IMR-90 (cell line): ENCODE results near the gene ZNF622. TPM values are rescaled to one million over a fixed set of nuclear protein-coding genes. Genes with fewer than 3 reads are reported as not detected.

Experiments used
- ATAC-seq: fragments of 200-7000 bp; cut with Tn5 transposase; 2 replicates; pipeline ENCODE4 v1.9.1; 2020; ENCODE audit warnings: low read depth, mild to moderate bottlenecking, moderate library complexity
- BruUV-seq: library from RNA; stranded (reverse); fragments of 400-500 nt; replicated peaks from 2 replicates; lab custom pipeline; 2021; lab: Mats Ljungman, UMichigan
- CTCF ChIA-PET: fragments of 300-600 bp; formaldehyde crosslinking; extraction: SDS; loops from one replicate; lab custom pipeline; 2021; ENCODE audit warnings: antibody characterized with exemption; lab: Yijun Ruan, JAX
- POLR2A ChIA-PET: fragments of 300-600 bp; sonication (Branson Sonifier 250); formaldehyde crosslinking; loops from one replicate; lab custom pipeline; 2022; ENCODE audit warnings: antibody characterized with exemption; ENCODE audit not compliant: unreplicated experiment; lab: Charles Lee
- DNase-seq: peaks from one replicate; pipeline ENCODE4 v3.0.0; 2013
- H2AFZ ChIP-seq: replicated peaks from 2 replicates; pipeline ENCODE3; 2013; ENCODE audit warnings: low read length, mild to moderate bottlenecking; ENCODE audit not compliant: poor library complexity
- H2AK5ac ChIP-seq: 2 replicates; pipeline ENCODE4 v1.6.1; 2013; ENCODE audit warnings: low read depth, low read length, inconsistent platforms
- H2AK9ac ChIP-seq: replicated peaks from 2 replicates; pipeline ENCODE3; 2013; ENCODE audit warnings: mild to moderate bottlenecking, low read depth, low read length, moderate library complexity; ENCODE audit not compliant: poor library complexity
- H2BK120ac ChIP-seq: 2 replicates; pipeline ENCODE4 v1.6.1; 2013; ENCODE audit warnings: low read depth, low read length, inconsistent platforms
- H2BK15ac ChIP-seq: 3 replicates; pipeline ENCODE4 v1.6.1; 2013; ENCODE audit warnings: low read depth, low read length, inconsistent platforms
- H2BK20ac ChIP-seq: 2 replicates; pipeline ENCODE4 v1.6.1; 2013; ENCODE audit warnings: low read depth, mild to moderate bottlenecking, inconsistent platforms, low read length, moderate library complexity
- H2BK5ac ChIP-seq: 2 replicates; pipeline ENCODE4 v1.6.1; 2013; ENCODE audit warnings: mild to moderate bottlenecking, low read depth, low read length, inconsistent platforms; ENCODE audit not compliant: poor library complexity, severe bottlenecking
- H3K14ac ChIP-seq: replicated peaks from 2 replicates; pipeline ENCODE4 v1.6.1; 2013; ENCODE audit warnings: low read depth, low read length, inconsistent platforms
- H3K18ac ChIP-seq: 2 replicates; pipeline ENCODE4 v1.6.1; 2013; ENCODE audit warnings: low read depth, low read length, control low read depth
- H3K23ac ChIP-seq: 2 replicates; pipeline ENCODE4 v1.6.1; 2013; ENCODE audit warnings: low read depth, low read length, inconsistent platforms
- H3K27ac ChIP-seq: 2 replicates; pipeline ENCODE4 v1.5.1; 2013; ENCODE audit warnings: mild to moderate bottlenecking, control low read depth, low read length; ENCODE audit not compliant: insufficient read depth
- H3K27me3 ChIP-seq: 2 replicates; pipeline ENCODE4 v1.6.1; 2013; ENCODE audit warnings: low read length; ENCODE audit not compliant: control insufficient read depth, insufficient read depth
- H3K36me3 ChIP-seq: 2 replicates; pipeline ENCODE4 v1.6.1; 2013; ENCODE audit warnings: low read length, mixed read lengths; ENCODE audit not compliant: control insufficient read depth, insufficient read depth
- H3K4ac ChIP-seq: 2 replicates; pipeline ENCODE4 v1.6.1; 2013; ENCODE audit warnings: low read depth, low read length, inconsistent platforms
- H3K4me1 ChIP-seq: 2 replicates; pipeline ENCODE4 v1.6.1; 2013; ENCODE audit warnings: low read length, mixed read lengths; ENCODE audit not compliant: control insufficient read depth, insufficient read depth
- H3K4me2 ChIP-seq: 2 replicates; pipeline ENCODE4 v1.6.1; 2013; ENCODE audit warnings: low read depth, mild to moderate bottlenecking, control low read depth, low read length, moderate library complexity
- H3K4me3 ChIP-seq: 2 replicates; pipeline ENCODE4 v1.5.1; 2013; ENCODE audit warnings: low read depth, mild to moderate bottlenecking, control low read depth, low read length, moderate library complexity; ENCODE audit not compliant: insufficient read depth
- H3K56ac ChIP-seq: 2 replicates; pipeline ENCODE4 v1.6.1; 2013; ENCODE audit warnings: low read length, inconsistent platforms; ENCODE audit not compliant: insufficient read depth; ENCODE audit errors: extremely low read depth
- H3K79me1 ChIP-seq, 2 experiments: 2 replicates each; pipeline ENCODE4 v1.6.1; 2013; ENCODE audit warnings: low read length in 2 of 2, inconsistent platforms in 1 of 2, low read depth in 1 of 2
- H3K9ac ChIP-seq: 2 replicates; pipeline ENCODE4 v1.6.1; 2013; ENCODE audit warnings: low read depth, low read length, control low read depth
- H3K9me1 ChIP-seq: 2 replicates; pipeline ENCODE4 v1.6.1; 2013; ENCODE audit warnings: low read length, inconsistent platforms; ENCODE audit not compliant: insufficient read depth
- H3K9me3 ChIP-seq: 2 replicates; pipeline ENCODE4 v1.6.1; 2013; ENCODE audit warnings: low read length; ENCODE audit not compliant: control insufficient read depth, insufficient read depth
- H4K20me1 ChIP-seq: 2 replicates; pipeline ENCODE4 v1.6.1; 2013; ENCODE audit warnings: low read length, inconsistent platforms; ENCODE audit not compliant: insufficient read depth
- H4K5ac ChIP-seq: 2 replicates; pipeline ENCODE4 v1.6.1; 2013; ENCODE audit warnings: mild to moderate bottlenecking, low read depth, low read length, control low read depth
- H4K8ac ChIP-seq, 2 experiments: 2 replicates each; pipeline ENCODE4 v1.6.1; 2013; ENCODE audit warnings: low read depth in 2 of 2, low read length in 2 of 2, control low read depth in 1 of 2, inconsistent platforms in 1 of 2
- H4K91ac ChIP-seq: 2 replicates; pipeline ENCODE4 v1.6.1; 2013; ENCODE audit warnings: low read depth, low read length, inconsistent platforms; ENCODE audit not compliant: insufficient read depth
- MAFK ChIP-seq: IDR thresholded peaks from 2 replicates; pipeline ENCODE4 v1.6.1; 2012; ENCODE audit warnings: low read depth, low read length, improper control_type of control experiment
- POLR2A ChIP-seq: IDR thresholded peaks from 2 replicates; pipeline ENCODE4 v1.6.1; 2012; ENCODE audit warnings: mild to moderate bottlenecking, low read depth, low read length
- SMC3 ChIP-seq: fragments of 150-350 bp; IDR thresholded peaks from 2 replicates; pipeline ENCODE4 v1.6.1; 2016; ENCODE audit warnings: low read depth, mild to moderate bottlenecking, antibody characterized with exemption, low read length, moderate library complexity
- WGBS, 2 experiments: methylation state at CpG; one replicate each; pipeline versions ENCODE4 v1.1.5 to v1.1.7; 2013; ENCODE audit warnings: missing lambda C conversion rate in 2 of 2; ENCODE audit not compliant: insufficient read length in 1 of 2; ENCODE audit errors: extremely low coverage in 2 of 2; 5-methylcytosine and 5-hydroxymethylcytosine counted together
- dilution Hi-C: fragments of 300-500 bp; cut with HindIII; formaldehyde crosslinking; loops from one replicate; pipeline ENCODE4 v1.14.3; 2018; ENCODE audit warnings: low sequenced_read_pairs; ENCODE audit not compliant: unreplicated experiment
- in situ Hi-C: fragments of 300-500 bp; cut with MboI; formaldehyde crosslinking; loops from 3 replicates; pipeline ENCODE4 v1.14.3; 2019; ENCODE audit warnings: low sequenced_read_pairs, inconsistent platforms, mixed read lengths
- intact Hi-C: fragments of 100-400 bp; cut with micrococcal nuclease; formaldehyde crosslinking; loops from 2 replicates; pipeline ENCODE4 v1.10.0; 2022
- polyA plus RNA-seq, 3 experiments: library from polyadenylated mRNA; depleted of rRNA; stranded (reverse); fragments of >200 nt; gene quantifications; 2 replicates each; pipeline ENCODE4 v1.2.3, GENCODE V29; 2012; ENCODE audit warnings: low replicate concordance in 1 of 3
- total RNA-seq: library from RNA; depleted of rRNA; stranded (reverse); fragments of >200 nt; gene quantifications from 2 replicates; pipeline ENCODE4 v1.2.3, GENCODE V29; 2012
- TF ChIP-seq, protein P1 (sequence below): fragments of 150-350 bp; IDR thresholded peaks from 2 replicates; pipeline ENCODE4 v1.6.1; 2017; ENCODE audit warnings: mild to moderate bottlenecking, antibody characterized with exemption, low read length, low read depth
- TF ChIP-seq, protein P2 (sequence below): fragments of 150-350 bp; IDR thresholded peaks from 2 replicates; pipeline ENCODE4 v1.6.1; 2016; ENCODE audit warnings: low read depth, mild to moderate bottlenecking, low read length, moderate library complexity, borderline replicate concordance

ZNF622 gene
- total and polyA plus RNA-seq, 2 of the 4 experiments (the other 2 are of a cell fraction): 19.5 to 49.3 TPM

DNA sequence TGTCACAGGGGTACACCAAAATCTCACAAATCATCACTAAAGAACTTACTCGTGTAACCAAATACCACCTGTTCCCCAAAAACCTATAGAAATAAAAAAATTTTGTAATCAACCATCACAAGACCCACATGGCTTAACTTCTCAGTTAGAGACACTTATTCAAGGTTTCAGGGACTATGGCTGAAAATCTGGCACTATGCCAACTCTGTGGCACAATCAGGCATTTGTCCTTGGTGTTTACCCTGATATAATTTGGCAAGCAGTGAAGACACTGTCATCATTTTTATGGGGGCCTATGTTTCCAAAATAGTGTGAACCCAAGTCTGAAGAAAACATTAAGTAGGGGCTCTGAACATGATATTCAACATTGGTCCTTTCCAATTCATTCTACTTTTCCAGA, 59.0 kb downstream of the ZNF622 start:
- CTCF ChIA-PET: no interaction called here
- no peak overlapping the region for H2AK9ac ChIP-seq
- H3K9ac ChIP-seq: no peak overlapping the region
- H2AFZ ChIP-seq: no peak overlapping the region
- dilution Hi-C loops: no loop called here
- H2BK15ac ChIP-seq: no peak overlapping the region
- ATAC-seq (no peak), DNase-seq (no peak)
- no peaks in the 10 kb centered on the region for H3K27me3 ChIP-seq
- no peak overlapping the region for H4K5ac ChIP-seq
- H3K4me2 ChIP-seq: no peak overlapping the region
- H3K9me3 ChIP-seq: no peaks in the 10 kb centered on the region
- no peaks in the 10 kb centered on the region for H4K20me1 ChIP-seq
- TF ChIP-seq MAFK (no peak), SMC3 (no peak), POLR2A (no peak)
- TF ChIP-seq, protein P1, sequence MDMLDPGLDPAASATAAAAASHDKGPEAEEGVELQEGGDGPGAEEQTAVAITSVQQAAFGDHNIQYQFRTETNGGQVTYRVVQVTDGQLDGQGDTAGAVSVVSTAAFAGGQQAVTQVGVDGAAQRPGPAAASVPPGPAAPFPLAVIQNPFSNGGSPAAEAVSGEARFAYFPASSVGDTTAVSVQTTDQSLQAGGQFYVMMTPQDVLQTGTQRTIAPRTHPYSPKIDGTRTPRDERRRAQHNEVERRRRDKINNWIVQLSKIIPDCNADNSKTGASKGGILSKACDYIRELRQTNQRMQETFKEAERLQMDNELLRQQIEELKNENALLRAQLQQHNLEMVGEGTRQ: no peak
- TF ChIP-seq, protein P2, sequence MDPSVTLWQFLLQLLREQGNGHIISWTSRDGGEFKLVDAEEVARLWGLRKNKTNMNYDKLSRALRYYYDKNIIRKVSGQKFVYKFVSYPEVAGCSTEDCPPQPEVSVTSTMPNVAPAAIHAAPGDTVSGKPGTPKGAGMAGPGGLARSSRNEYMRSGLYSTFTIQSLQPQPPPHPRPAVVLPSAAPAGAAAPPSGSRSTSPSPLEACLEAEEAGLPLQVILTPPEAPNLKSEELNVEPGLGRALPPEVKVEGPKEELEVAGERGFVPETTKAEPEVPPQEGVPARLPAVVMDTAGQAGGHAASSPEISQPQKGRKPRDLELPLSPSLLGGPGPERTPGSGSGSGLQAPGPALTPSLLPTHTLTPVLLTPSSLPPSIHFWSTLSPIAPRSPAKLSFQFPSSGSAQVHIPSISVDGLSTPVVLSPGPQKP: no peak
- H3K14ac ChIP-seq: no peak overlapping the region
- H3K4ac ChIP-seq: no peak overlapping the region
- H4K8ac ChIP-seq: no peak overlapping the region
- no peak overlapping the region for H3K27ac ChIP-seq
- H3K79me1 ChIP-seq: no peaks in the 10 kb centered on the region
- no peak overlapping the region for H2AK5ac ChIP-seq
- H2BK120ac ChIP-seq: no peak overlapping the region
- POLR2A ChIA-PET: no interaction called here
- in situ Hi-C loops: no loop called here
- BruUV-seq: no TSS peak
- H3K18ac ChIP-seq: no peak overlapping the region
- H3K4me3 ChIP-seq: no peak overlapping the region
- no peak overlapping the region for H3K56ac ChIP-seq
- H3K23ac ChIP-seq: no peak overlapping the region
- no peaks in the 10 kb centered on the region for H3K4me1 ChIP-seq
- no peaks in the 10 kb centered on the region for H3K9me1 ChIP-seq
- H3K36me3 ChIP-seq: no peaks in the 10 kb centered on the region
- H2BK20ac ChIP-seq: no peak overlapping the region
- no peak overlapping the region for H4K91ac ChIP-seq
- H2BK5ac ChIP-seq: no peak overlapping the region
- intact Hi-C loops: no loop called here
- WGBS, 2 experiments: no CpG with 5 or more reads among the region's 1 CpG
